Stimulated activated naive CD8-positive, alpha-beta T cell treated with anti-CD3 and anti-CD28 coated beads, Interleukin-15, Interleukin-2, amounts not matched to agents 100 U/mL and 50 U/mL, for 24 hours (primary cell): ENCODE results near the gene CNR1.
A peak's percentile ranks its signal among the peaks of the same experiment; 100 is the strongest.
"Not testable (repeated sequence)": the region's sequence is repeated elsewhere in the genome, so short reads cannot be mapped to it uniquely, and the experiment has no call there.

Experiments
- ATAC-seq: fragments of 150-1000 bp; cut with Tn5 transposase; one replicate; pipeline ENCODE4 v1.10.0; 2021
- DNase-seq: peaks from one replicate; pipeline ENCODE4 v3.0.0; 2021

Gene CNR1

DNA sequence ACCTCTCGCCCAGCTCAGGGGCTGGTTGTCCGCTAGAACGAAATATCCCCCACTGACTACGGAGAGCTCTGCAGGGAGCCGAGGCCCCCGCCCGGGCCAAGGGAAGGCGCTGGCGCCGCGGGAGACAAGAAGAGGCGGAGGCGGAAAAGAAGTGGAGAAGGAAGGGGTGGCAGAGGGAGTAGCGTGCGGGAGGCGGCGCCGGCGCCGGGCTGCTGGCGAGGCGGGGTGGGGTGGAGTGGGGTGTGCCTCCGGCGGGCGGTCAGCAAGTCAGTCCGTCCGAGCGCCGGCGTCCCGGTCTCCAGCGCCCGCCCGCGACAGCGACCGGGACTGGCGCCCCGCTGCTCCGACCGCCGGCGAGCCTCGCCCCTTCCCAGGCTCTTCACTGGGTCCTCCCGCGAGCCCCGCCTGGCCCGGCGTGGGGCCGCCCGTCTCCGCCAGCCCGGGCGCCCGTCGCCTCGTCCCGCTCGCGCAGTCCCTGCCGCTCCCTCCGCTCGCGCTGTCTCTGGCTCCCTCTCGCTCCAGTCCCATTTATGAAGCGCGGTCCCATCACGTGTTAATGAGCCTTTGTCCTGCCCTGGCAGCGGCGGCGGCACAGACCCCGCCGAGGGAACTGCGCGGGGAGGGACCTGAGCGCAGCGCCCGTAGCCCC, at the start of gene CNR1:
Gene CNR1 (minus strand): TSS at position 504 of the 649 bp plus-strand sequence. CDS start 21,073 bp downstream, outside the sequence.
- ATAC-seq (peak; percentile 30), DNase-seq (peak; percentile 20)

DNA sequence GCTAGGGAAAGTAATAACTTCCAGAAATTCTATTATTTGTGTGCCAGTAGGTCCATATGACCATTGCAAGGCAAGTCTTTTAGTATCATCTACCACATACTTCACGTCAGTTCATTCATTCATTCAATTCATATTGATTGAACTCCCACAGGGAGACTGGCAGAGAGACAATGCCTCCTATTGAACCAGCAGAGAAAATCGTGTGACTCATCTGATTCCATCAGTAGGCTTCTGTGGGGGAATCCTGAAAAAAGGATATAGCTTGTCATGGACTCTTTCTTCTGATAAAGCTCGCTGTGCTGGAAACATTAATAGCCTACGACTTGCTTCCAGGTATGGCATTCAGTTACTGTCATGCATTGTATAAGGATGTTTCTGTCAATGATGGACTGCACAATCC, 45.3 kb upstream of the CNR1 start:
- ATAC-seq: no peak
- DNase-seq: no peak

GRCh38 chr6:88209301-88209700, 43.2 kb upstream of the CNR1 start:
- ATAC-seq: no peak
- no peak for DNase-seq

- DNase-seq (no peak), ATAC-seq (no peak)
Observed at GRCh38 chr6:88208726-88209125, 42.6 kb upstream of the CNR1 start.

- not testable (repeated sequence) for ATAC-seq, DNase-seq
Observed at GRCh38 chr6:88201734-88202133, 35.6 kb upstream of the CNR1 start.

DNA sequence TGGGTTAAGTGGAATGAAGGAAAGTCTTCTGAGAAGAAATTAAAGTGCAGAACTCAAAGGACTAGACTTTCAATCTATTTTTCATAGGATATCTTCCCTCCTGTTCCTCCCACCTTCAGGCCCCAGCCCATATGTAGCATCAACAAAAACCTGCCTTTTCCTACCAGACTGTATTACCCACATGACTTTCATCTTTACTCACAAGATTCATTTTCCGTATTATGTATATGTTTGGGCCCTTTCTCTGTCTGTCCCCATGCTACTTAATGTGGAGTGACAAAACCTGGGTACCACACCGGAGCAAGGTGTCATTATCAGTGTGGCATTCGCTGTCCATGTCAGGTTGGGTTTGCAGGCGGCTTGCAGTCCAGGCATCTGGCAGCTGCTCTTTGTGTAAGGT, 18.8 kb upstream of the CNR1 start:
- DNase-seq: no peak

GRCh38 chr6:88183471-88183870, 17.3 kb upstream of the CNR1 start:
- ATAC-seq (no peak), DNase-seq (no peak)

More for the DNA sequence above, 18.8 kb upstream of the CNR1 start:
- no peak for ATAC-seq

DNA sequence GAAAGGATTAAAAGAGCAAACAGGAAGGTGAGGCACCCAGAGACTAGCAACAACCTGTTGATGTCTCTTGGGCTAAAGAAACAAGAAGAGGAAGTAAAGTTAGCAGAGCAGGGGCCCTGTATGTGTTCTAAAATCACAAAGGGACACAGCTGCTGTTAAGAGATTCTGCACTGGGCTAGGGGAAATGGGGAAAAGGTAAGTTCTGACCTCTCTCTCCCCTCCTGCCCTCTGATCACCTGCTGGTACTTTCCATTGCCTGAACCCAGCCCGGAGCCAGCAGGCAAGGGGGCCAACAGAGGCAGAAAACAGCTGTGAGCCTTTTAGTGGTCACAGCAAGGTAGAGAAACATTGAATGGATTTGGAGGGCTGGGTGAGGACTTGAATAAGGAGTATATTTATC, 13.5 kb upstream of the CNR1 start:
- ATAC-seq (no peak), DNase-seq (no peak)

GRCh38 chr6:88177961-88178464, 11.9 kb upstream of the CNR1 start:
- ATAC-seq: no peak

DNA sequence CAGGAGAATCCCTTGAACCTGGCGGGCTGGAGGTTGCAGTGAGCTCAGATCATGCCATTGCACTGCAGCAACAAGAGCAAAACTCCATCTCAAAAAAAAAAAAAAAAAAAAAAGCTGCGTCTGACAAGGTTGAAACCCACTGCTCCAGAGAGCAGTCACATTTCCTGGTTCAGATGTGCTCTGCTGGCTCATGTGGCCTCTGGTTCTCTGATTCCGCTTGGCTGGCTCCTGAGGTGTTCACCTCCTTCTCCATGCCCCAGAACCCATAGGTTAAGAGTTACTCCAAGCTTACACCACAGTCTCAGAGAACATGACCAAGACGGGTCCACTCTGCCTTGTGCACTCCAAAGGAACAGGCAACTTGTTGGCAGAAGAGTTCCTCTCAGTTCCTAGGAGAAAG, 8.8 kb upstream of the CNR1 start:
- DNase-seq: no peak
- no peak for ATAC-seq

More at GRCh38 chr6:88177961-88178464, 11.9 kb upstream of the CNR1 start:
- no peak for DNase-seq

GRCh38 chr6:88171312-88171711, 5.2 kb upstream of the CNR1 start:
- no peak for ATAC-seq
- no peak for DNase-seq

GRCh38 chr6:88168362-88168761, 2.2 kb upstream of the CNR1 start:
- DNase-seq (no peak), ATAC-seq (no peak)

DNA sequence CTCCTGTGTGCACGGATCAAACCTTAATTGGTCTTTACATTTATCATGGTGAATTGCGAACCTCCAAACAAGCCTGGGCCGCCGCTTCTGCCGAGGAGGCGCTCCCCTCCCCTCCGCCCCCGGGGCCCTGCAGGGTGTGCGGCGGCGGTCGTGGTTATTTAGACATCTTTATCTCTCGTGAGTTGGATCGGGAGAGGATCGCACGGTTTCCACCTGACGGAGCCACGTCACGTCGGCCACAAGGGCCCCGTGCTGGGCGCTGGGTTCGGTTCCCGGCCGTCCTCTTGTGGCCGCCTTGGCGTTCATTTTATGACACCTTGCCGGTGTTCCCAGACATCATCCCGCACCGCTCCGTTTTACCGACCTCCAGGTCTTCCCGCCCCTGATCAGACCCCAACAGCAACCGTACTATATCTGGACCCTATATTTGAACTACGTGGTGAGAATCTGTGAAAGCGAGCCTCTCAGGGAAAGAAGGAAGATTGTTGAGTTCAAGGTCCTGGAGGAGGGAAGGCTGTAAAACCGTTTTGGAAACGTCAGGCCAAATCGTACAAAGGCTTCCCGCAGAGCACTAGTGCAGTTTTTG, 1.3 kb upstream of the CNR1 start:
- DNase-seq (peak; percentile 20), ATAC-seq (no peak)

- no peak for DNase-seq
- peak; percentile 38 for ATAC-seq
Observed at GRCh38 chr6:88166493-88167351, 575 bp upstream of the CNR1 start.

- ATAC-seq (no peak), DNase-seq (no peak)
Observed at GRCh38 chr6:88165087-88165843, 882 bp downstream of the CNR1 start.

DNA sequence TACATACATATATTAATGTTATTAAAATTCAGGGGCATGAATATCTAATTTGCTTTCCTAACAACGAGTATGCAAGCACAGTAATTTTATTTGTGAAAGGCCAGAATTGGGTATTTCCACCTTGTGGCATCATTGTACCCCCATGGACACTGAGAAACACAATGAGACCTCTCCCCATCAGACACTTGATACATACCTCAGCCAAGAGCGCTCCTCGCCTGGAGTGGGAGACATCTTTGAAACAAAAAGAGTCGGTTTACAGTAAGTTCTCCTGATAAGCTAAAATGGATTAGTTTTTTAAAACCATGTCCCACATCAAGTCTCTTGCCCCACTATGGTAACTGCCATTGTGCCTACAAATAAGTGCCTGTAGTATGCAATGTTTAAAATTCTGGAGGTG, 2.1 kb downstream of the CNR1 start:
- DNase-seq: no peak
- ATAC-seq: no peak

- ATAC-seq (no peak), DNase-seq (no peak)
Observed at GRCh38 chr6:88163616-88164015, 2.5 kb downstream of the CNR1 start.

DNA sequence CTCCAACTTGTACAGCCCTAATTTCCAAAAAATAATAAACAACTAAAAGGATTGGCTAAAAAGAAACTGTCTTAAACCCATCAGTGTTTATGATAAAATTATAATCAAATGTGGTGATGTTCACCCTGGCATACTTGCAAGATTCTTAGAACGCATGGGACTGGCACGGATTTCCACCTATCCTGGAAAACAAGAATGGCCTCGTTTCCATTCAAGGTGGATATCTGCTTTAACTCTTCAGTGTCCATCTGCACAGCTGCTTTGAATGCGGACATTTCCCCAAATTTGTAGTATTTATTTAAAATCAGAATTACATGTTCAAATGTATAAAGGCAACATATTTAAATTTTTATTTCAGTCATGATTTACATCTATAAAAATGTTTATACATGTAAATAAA, 4.2 kb downstream of the CNR1 start:
- no peak for DNase-seq

DNA sequence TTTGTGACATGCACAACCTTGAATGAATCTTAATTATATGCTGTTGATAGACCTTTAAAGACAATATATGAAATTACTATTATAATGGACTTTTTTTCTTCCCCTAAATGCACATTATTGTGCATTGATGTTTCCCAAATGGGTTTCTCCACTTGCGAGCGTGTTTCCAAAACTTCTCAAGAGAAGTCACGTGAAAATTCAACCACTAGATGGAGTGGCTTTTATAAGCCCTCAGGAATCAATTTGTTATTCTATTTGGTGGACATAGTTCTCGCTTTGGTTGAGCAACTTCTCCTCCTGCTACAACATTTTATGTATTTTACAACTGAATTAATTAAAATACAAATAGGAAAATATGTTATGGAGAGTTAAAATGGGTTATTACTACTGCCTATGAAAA, 9.0 kb downstream of the CNR1 start:
- no peak for ATAC-seq
- DNase-seq: no peak

More for the DNA sequence above, 4.2 kb downstream of the CNR1 start:
- ATAC-seq: no peak

GRCh38 chr6:88145298-88145963, 20.7 kb downstream of the CNR1 start:
- DNase-seq (no peak), ATAC-seq (no peak)

DNA sequence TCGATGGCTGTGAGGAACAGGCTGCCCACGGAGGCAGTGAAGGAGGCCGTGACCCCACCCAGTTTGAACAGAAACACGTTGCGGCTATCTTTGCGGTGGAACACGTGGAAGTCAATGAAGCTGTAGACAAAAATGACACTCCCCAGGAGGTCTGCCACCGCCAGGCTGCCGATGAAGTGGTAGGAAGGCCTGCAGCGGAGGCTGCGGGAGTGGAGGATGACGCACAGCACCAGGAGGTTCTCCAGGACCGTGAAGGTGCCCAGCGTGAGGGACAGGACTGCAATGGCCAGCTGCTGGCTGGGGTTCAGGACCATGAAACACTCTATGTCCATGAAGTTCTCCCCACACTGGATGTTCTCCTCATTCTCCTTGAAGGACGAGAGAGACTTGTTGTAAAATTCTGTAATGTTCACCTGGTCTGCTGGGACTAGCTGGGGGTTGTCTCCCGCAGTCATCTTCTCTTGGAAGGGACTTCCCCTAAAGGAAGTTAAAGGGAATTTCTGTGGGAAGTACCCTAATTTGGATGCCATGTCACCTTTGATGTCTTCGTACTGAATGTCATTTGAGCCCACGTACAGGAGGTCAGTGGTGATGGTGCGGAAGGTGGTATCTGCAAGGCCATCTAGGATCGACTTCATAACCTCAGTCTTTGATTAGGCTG, 21.4 kb downstream of the CNR1 start:
- DNase-seq: no peak
- ATAC-seq: no peak
